GM12891 (cell line): Measurements from ENCODE around the gene PLEKHF1.

Experiments
- DNase-seq: peaks from one replicate; pipeline ENCODE4 v3.0.0; 2011; ENCODE audit warnings: low spot score; ENCODE audit not compliant: insufficient read length
- FAIRE-seq: peaks from 2 replicates; lab custom pipeline; 2011; peaks lifted over from hg19 to GRCh38; lab: Jason Lieb, UNC
- PAX5 ChIP-seq: IDR thresholded peaks from 2 replicates; pipeline ENCODE4 v1.6.1; 2011; ENCODE audit warnings: low read length, moderate library complexity, mild to moderate bottlenecking; ENCODE audit not compliant: insufficient read depth, severe bottlenecking
- POLR2A ChIP-seq: IDR thresholded peaks from 2 replicates; pipeline ENCODE4 v1.6.1; 2011; ENCODE audit warnings: low read depth, low read length, control low read depth
- POLR2AphosphoS5 ChIP-seq: IDR thresholded peaks from 2 replicates; pipeline ENCODE4 v1.6.1; 2011; ENCODE audit warnings: low read depth, low read length, control low read depth
- POU2F2 ChIP-seq: IDR thresholded peaks from 2 replicates; pipeline ENCODE4 v1.6.1; 2011; ENCODE audit warnings: low read depth, mild to moderate bottlenecking, control low read depth, low read length, moderate library complexity
- SPI1 ChIP-seq: IDR thresholded peaks from 2 replicates; pipeline ENCODE4 v1.6.1; 2011; ENCODE audit warnings: low read depth, low read length, control low read depth
- TAF1 ChIP-seq: IDR thresholded peaks from 2 replicates; pipeline ENCODE4 v1.6.1; 2011; ENCODE audit warnings: low read depth, low read length, control low read depth

PLEKHF1 gene

DNA sequence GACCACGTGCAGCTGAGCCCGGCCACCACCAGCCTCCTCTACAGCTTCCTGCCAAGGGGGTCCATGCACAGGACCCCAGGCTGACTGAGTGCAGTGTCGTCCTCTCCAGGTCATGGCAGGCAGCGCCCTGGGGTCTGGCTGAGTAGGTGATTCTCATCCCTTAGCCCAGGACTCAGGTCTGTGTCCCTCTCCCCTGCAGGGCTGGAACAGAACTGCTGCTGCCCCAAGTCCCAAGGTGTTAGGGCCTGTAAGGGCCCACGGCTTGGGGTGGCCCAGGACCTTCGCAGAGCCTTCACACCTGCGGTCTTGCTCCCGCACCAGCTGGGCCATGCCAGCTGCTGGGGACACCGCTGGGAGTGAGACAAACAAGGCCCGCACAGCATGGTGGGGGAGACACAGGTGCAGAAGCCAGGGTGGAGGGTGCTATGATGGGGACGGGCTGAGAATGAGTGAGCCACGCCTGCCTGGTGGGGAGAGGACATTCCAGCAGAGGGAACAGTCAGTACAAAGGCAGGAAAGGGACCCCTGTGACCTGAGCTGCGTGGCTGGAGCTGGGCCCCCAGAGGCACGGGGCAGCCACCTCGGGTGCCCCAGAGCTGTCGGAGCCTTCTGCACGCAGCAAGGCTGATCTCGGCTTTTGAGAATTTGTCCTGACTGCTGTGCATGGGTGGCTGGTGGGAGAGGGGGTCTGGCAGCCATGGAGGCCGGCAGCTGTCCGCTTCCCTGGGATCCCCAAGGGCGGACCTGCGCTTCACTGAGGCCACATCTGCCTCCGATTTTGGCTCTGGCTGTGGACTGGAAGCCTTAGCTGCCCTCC lies 11.9 kb downstream of the PLEKHF1 start:
- TF ChIP-seq POLR2A (no peak), POU2F2 (no peak), POLR2AphosphoS5 (no peak), PAX5 (no peak), TAF1 (no peak), SPI1 (no peak)
- FAIRE-seq: no peak
- DNase-seq: no peak

DNA sequence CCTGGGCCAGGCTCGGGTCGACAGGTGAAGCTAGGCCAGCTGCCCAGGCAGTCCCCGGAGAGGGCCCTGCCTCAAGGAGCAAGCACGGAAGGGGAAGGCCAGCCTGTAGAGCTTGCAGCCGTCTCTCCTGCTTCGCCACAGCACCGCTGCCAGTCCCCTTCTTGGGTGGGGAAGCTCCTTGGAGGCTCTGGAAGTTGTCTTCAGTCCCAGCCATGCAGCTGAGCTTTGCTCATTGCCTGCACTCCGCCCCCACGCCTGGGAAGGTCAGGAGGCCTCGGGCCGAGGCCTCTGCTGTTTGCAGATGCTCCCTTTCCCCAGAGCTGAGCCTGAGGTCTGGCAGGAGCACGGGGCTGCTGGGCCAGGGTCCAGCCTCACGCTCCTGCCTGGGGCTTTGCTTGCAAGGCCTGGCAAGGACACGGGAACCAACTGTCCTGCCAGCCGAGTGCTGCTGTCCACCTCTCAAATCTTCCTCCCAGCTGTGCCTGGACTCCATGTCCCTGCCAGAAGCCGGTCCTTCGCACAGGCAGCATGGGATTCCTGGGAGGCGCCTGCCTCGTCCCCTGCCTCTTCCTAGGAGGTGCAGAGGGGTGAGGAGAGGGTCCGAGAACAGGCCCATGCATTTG lies 13.3 kb downstream of the PLEKHF1 start:
- no peak for DNase-seq
- peak; percentile 16 for FAIRE-seq

DNA sequence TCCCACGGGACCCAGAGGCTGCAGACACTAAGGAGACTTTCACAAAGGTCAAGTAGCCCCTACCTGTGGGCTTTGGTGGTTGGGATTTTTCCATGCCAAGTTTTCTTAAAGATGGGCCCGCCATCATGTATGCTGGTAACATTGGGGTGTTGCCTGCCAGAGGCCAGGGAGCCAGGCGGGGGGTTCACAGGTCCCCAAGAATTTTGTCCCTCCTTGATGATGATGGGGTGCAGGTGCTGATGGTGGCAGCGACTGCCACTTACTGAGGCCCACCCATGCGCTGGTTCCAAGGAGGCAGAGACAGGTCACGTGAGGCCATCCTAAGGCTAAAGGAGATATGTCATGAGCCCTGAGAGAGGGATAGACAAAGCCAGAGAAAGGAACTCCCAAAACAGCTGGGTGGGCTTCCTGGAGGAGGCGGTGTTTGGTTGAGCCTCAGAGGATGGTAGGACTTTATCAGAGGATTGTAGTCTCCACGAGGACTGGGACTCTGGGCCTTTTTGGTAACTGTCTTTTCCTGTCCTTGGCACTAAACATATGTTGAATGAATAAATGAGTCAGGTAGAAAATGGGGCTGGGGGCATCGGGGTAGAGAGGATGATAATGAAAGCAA lies 14.4 kb downstream of the PLEKHF1 start:
- DNase-seq (no peak), FAIRE-seq (no peak)
- no peak for TF ChIP-seq POLR2AphosphoS5
- no peak for TF ChIP-seq POLR2A
- TF ChIP-seq TAF1: no peak
- TF ChIP-seq POU2F2: no peak
- no peak for TF ChIP-seq SPI1
- TF ChIP-seq PAX5: no peak

More for the DNA sequence above, 13.3 kb downstream of the PLEKHF1 start:
- TF ChIP-seq POU2F2 (no peak), SPI1 (no peak), POLR2A (no peak), PAX5 (no peak), POLR2AphosphoS5 (no peak), TAF1 (no peak)

DNA sequence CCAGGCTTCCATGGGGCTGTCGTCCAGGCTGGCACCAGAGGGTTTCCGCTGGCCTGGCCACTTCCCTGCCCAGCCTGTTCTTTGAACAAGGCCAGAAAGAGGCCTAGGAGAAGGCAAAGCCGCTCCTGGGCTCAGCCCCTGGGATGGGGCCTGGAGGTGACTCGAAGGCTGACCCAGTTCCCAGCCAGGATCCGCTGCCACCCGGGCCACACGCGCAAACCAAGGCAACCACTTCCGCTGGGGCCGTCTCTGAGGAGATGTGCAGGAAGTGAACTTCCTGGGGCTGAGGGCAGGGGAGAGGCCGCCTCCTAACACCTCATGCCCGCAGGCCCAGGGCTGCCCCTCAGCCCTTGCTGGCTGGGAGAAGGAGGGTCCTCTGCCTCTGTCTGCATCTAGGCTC lies 15.2 kb downstream of the PLEKHF1 start:
- TF ChIP-seq POU2F2 (no peak), SPI1 (peak; percentile 44)
- DNase-seq: peak; percentile 73
- FAIRE-seq: peak; percentile 91

DNA sequence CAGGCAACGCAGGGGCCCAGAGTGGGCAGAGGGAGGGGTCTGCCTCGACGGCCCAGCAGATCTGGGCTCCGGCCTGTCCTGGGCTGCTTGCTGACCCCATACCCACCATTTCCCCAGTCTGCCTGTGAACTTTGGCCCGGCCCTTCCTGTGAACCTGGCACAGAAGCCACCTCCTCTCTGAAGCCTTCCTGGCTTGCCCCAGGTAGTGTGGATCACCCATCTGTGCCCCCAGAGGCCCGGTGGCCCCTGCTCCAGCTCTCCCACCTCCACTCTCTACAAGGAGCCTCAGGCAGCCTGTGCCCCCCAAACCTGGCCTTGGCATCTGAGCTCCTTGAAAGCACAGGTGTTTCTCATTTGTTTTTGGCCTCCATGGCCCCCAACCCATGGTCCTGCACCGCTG lies 15.7 kb downstream of the PLEKHF1 start:
- no peak for TF ChIP-seq POU2F2
- TF ChIP-seq POLR2AphosphoS5: no peak
- TF ChIP-seq SPI1: no peak
- TF ChIP-seq PAX5: no peak
- TF ChIP-seq TAF1: no peak
- TF ChIP-seq POLR2A: no peak
- FAIRE-seq: no peak
- no peak for DNase-seq

DNA sequence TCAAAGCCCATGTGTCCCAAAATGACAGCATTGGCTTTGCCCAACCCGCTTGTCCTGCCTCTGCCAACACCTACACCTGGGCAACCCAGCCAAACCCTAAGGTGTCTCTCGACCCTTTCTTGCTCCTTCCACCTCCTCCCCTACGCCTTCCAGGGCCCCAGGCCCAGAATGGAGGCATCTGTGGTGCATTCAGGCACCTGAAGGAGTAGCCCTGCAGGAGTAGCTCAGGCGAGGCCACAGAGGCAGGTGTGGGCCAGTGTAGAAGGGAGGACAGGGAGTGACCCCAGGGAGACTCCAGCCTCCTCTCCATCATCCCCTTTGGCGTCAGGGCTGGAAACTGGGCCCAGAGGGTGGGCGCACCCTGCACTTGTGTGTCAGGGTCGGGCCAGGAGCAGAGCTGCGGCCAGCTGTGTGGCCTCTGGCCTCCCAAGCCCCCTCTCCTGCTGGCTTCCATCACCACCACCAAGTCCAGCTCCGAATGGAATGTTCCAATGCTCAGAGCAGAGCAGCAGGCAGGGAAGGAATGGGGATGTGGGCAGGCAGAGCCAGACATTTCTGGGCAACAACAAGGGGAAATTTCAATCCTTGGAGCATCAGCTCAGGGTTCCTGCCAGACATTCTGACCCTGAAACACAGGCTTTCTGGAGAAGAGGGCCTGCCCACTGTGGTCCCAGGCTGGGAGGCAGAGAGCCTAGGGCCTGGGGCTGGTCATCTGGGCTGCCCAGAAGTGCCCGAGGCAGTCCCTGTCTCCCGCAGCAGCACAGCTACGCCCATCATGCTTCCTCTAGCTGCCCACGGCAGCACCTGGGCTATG lies 16.4 kb downstream of the PLEKHF1 start:
- no peak for DNase-seq
- TF ChIP-seq POLR2AphosphoS5: no peak
- TF ChIP-seq PAX5: no peak
- no peak for TF ChIP-seq POU2F2
- TF ChIP-seq POLR2A: no peak
- no peak for TF ChIP-seq SPI1
- TF ChIP-seq TAF1: no peak
- no peak for FAIRE-seq

DNA sequence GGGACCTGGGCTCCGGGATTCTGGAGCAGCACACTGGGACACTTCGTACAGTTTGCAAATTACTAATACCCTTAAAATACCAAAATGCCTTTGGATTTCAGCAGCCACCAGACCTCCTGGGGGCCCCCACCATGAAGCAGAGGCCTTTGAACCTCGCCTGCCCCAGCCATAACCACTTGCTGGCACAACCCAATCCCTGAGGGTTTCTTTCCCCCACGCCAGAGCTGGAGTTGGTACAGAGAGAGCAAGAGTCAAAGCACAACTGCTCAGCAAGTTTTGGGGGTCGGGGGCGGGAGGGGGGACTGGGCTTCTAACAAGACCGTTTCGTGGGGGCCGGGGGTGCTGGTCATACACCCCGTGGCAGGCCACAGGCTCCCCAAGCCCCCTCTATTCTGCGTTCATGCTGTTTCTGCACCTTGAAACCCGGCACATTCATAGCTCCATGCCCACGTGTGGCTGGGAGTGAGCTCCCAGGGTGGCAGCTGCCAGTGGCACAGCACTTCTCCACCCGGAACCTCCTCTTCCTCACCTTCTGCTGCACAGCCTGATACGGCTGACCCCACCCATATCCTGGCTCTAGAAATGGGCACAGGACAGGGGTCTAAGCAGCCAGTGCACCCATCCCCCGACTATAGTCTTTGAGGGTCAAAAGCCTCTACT lies 17.1 kb downstream of the PLEKHF1 start:
- no peak for FAIRE-seq
- no peak for TF ChIP-seq TAF1
- DNase-seq: no peak

DNA sequence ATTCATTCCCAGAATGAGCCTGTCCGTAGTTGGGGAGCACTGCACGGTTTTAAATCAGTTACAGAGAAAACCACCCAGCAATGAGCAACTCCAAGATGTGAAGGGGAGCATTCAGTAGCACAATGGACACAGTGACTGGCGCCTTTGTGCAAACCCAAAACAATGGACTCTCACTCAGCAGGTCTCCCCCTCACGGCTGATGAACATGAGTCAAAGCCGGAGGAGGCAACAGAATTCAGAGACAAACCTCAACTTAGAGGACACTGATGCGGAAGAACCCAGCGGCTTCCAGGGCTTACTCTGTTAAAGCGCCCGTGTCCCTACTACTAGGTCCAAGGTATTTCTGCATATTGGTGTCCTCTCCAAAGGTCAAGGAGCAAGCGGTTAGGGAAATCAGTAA lies 17.7 kb downstream of the PLEKHF1 start:
- TF ChIP-seq PAX5 (no peak), SPI1 (no peak), TAF1 (no peak), POU2F2 (no peak), POLR2A (no peak), POLR2AphosphoS5 (no peak)
- FAIRE-seq (no peak), DNase-seq (no peak)

DNA sequence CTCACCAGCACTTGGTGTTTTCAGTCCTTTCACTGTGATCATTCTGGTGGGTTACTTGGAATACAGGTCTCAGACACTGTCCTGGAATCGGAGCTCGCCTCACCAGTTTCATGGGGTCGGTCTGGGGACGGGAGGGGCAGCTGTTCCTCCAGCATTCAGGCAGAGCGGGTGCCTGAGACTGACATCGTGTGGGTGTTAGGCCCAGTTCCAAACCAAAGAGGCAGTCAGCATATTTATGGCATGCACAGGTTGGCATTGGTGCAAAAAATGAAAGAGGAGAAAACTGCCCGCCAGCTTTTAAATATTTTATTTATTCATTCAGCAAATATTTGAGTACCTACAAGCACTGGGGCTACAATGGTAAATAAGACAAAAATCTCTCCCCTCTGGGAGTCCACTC lies 20.1 kb downstream of the PLEKHF1 start:
- DNase-seq (no peak), FAIRE-seq (no peak)
- TF ChIP-seq POLR2AphosphoS5: no peak
- no peak for TF ChIP-seq POU2F2
- no peak for TF ChIP-seq POLR2A
- no peak for TF ChIP-seq SPI1
- TF ChIP-seq TAF1: no peak
- TF ChIP-seq PAX5: no peak

DNA sequence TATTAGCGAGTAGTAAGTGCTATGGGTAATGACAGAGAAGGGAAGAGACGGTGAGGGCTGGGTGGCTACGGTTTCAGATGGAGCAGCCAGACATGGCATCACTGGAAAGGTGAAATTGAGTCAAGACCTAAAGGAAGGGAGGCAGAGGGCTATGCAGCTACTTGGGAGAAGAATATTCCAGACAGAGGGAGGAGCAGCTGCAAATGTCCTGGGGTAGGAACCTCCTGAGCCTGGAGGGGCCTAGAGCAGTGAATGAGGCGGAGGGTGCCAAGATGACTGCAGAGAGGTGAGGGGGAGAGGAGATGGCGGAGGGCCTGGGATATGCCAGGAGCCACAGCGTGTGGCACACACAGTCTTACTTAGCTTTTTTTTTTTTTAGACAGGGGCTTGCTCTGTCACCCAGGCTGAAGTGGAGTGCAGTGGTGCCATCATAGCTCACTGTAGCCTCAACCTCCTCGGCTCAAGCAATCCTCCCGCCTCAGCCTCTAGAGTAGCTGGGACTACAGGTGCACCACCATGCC lies 21.1 kb downstream of the PLEKHF1 start:
- TF ChIP-seq SPI1 (no peak), POLR2A (no peak), POLR2AphosphoS5 (no peak), TAF1 (no peak), POU2F2 (no peak), PAX5 (no peak)
- FAIRE-seq (no peak), DNase-seq (no peak)
